A549 (cell line): ENCODE results near the gene UST. TPM values are rescaled to one million over a fixed set of nuclear protein-coding genes. Genes with fewer than 3 reads are reported as not detected.

ENCODE experiments used
- ATAC-seq, 2 experiments: fragments of 200-7000 bp in 1 of 2; fragments of >200 bp in 1 of 2; cut with Nextera tagmentation in 1 of 2; cut with Tn5 transposase in 1 of 2; 3 replicates each; pipeline versions ENCODE4 v1.8.0 to v1.9.1; 2018 to 2020; ENCODE audit warnings: mild to moderate bottlenecking in 1 of 2, moderate library complexity in 1 of 2
- CTCF ChIA-PET: fragments of 300-600 bp; sonication (Branson Sonifier 250); formaldehyde crosslinking; extraction: SDS; loops from one replicate; lab custom pipeline; 2021; ENCODE audit warnings: antibody characterized with exemption, inconsistent platforms; lab: Yijun Ruan, JAX
- POLR2A ChIA-PET: fragments of 350-600 bp; formaldehyde crosslinking; extraction: SDS; loops from one replicate; lab custom pipeline; 2021; ENCODE audit warnings: antibody characterized with exemption, inconsistent platforms; lab: Yijun Ruan, JAX
- DNase-seq, 2 experiments: peaks; one replicate each; pipeline versions ENCODE4 v3.0.0 to v3.0.0-alpha.2; 2011 to 2016; ENCODE audit warnings: low read depth in 1 of 2, low spot score in 1 of 2
- FAIRE-seq: peaks from 2 replicates; lab custom pipeline; 2011; peaks lifted over from hg19 to GRCh38; lab: Jason Lieb, UNC
- H3K27ac ChIP-seq, 2 experiments: fragments of >200 bp; sonication (Bioruptor Twin); formaldehyde crosslinking; 3 replicates each; pipeline ENCODE4 v1.5.1; 2016 to 2017
- H3K4me1 ChIP-seq: fragments of >200 bp; sonication (Bioruptor Twin); formaldehyde crosslinking; 3 replicates; pipeline ENCODE4 v1.6.1; 2016
- H3K4me2 ChIP-seq: fragments of >200 bp; sonication (Bioruptor Twin); formaldehyde crosslinking; 3 replicates; pipeline ENCODE4 v1.6.1; 2016
- H3K4me3 ChIP-seq: fragments of >200 bp; sonication (Bioruptor Twin); formaldehyde crosslinking; 3 replicates; pipeline ENCODE4 v1.5.1; 2016
- H3K9me3 ChIP-seq: fragments of >200 bp; sonication (Bioruptor Twin); formaldehyde crosslinking; 3 replicates; pipeline ENCODE4 v1.6.1; 2016
- BCL3 ChIP-seq: fragments of >200 bp; sonication (Bioruptor Twin); formaldehyde crosslinking; IDR thresholded peaks from 3 replicates; pipeline ENCODE4 v1.6.1; 2016
- CHD2 ChIP-seq: fragments of 150-350 bp; IDR thresholded peaks from 2 replicates; pipeline ENCODE4 v1.6.1; 2014; ENCODE audit warnings: low read length; ENCODE audit not compliant: partially characterized antibody
- CHD4 ChIP-seq: fragments of 200-600 bp; sonication (generic); IDR thresholded peaks from 2 replicates; pipeline ENCODE4 v1.6.1; 2016; ENCODE audit warnings: antibody characterized with exemption, mild to moderate bottlenecking, borderline replicate concordance
- CTCF ChIP-seq: fragments of >200 bp; sonication (Bioruptor Twin); formaldehyde crosslinking; IDR thresholded peaks from 3 replicates; pipeline ENCODE4 v1.5.1; 2016
- EHMT2 ChIP-seq: fragments of 200-600 bp; sonication (generic); IDR thresholded peaks from 2 replicates; pipeline ENCODE4 v1.6.1; 2016; ENCODE audit warnings: antibody characterized with exemption, low read depth, mild to moderate bottlenecking, moderate library complexity
- EP300 ChIP-seq, 2 experiments: fragments of >200 bp; sonication (Bioruptor Twin); formaldehyde crosslinking; IDR thresholded peaks; 2 replicates in 1 of 2; 3 replicates in 1 of 2; pipeline ENCODE4 v1.6.1; 2016 to 2017
- FOXS1 ChIP-seq: fragments of 250-450 bp; sonication (Bioruptor Pico); IDR thresholded peaks from 2 replicates; pipeline ENCODE4 v1.5.0; 2020; ENCODE audit warnings: mild to moderate bottlenecking, moderate library complexity
- GATA3 ChIP-seq: IDR thresholded peaks from 2 replicates; pipeline ENCODE4 v1.6.1; 2012; ENCODE audit warnings: borderline replicate concordance
- HDAC2 ChIP-seq: fragments of 200-600 bp; sonication (generic); IDR thresholded peaks from 2 replicates; pipeline ENCODE4 v1.6.1; 2016
- HOXA7 ChIP-seq: fragments of 250-450 bp; sonication (Bioruptor Pico); IDR thresholded peaks from 2 replicates; pipeline ENCODE4 v1.5.0; 2020; ENCODE audit warnings: mild to moderate bottlenecking, moderate library complexity
- HOXB13 ChIP-seq: fragments of 250-450 bp; sonication (Bioruptor Pico); IDR thresholded peaks from 2 replicates; pipeline ENCODE4 v1.5.0; 2020; ENCODE audit warnings: low read depth, mild to moderate bottlenecking, moderate library complexity
- HOXB5 ChIP-seq: fragments of 250-450 bp; sonication (Bioruptor Pico); IDR thresholded peaks from 2 replicates; pipeline ENCODE4 v1.5.0; 2020; ENCODE audit warnings: mild to moderate bottlenecking, moderate library complexity
- KDM1A ChIP-seq: fragments of 200-600 bp; sonication (generic); IDR thresholded peaks from 2 replicates; pipeline ENCODE4 v1.6.1; 2016; ENCODE audit warnings: low read depth, mild to moderate bottlenecking
- MAFK ChIP-seq: fragments of 450-650 bp; IDR thresholded peaks from 2 replicates; pipeline ENCODE4 v1.6.1; 2014; ENCODE audit not compliant: partially characterized antibody
- MAZ ChIP-seq: fragments of 150-350 bp; IDR thresholded peaks from 2 replicates; pipeline ENCODE4 v1.6.1; 2014; ENCODE audit warnings: antibody characterized with exemption, low read depth, low read length, borderline replicate concordance
- NPAS2 ChIP-seq: fragments of 250-450 bp; sonication (Bioruptor Pico); IDR thresholded peaks from 2 replicates; pipeline ENCODE4 v1.8.0; 2022; ENCODE audit warnings: mild to moderate bottlenecking, moderate library complexity, borderline replicate concordance
- NR3C1 ChIP-seq: fragments of >200 bp; sonication (Bioruptor Twin); formaldehyde crosslinking; IDR thresholded peaks from 3 replicates; pipeline ENCODE4 v1.6.1; 2017
- PHF8 ChIP-seq: fragments of 200-600 bp; sonication (generic); IDR thresholded peaks from 2 replicates; pipeline ENCODE4 v1.6.1; 2016; ENCODE audit warnings: low read depth, mild to moderate bottlenecking, antibody characterized with exemption, moderate library complexity, borderline replicate concordance
- POLR2A ChIP-seq: IDR thresholded peaks from 2 replicates; pipeline ENCODE4 v1.6.1; 2012; ENCODE audit warnings: mild to moderate bottlenecking, low read length
- RAD21 ChIP-seq, 2 experiments: fragments of >200 bp in 1 of 2; sonication (Bioruptor Twin) in 1 of 2; formaldehyde crosslinking in 1 of 2; IDR thresholded peaks in 1 of 2; conservative IDR thresholded peaks in 1 of 2; 2 replicates in 1 of 2; 3 replicates in 1 of 2; pipeline ENCODE4 v1.6.1; 2012 to 2018; ENCODE audit warnings: inconsistent platforms in 1 of 2
- REST ChIP-seq: fragments of 200-600 bp; sonication (generic); IDR thresholded peaks from 2 replicates; pipeline ENCODE4 v1.6.1; 2016; ENCODE audit warnings: antibody characterized with exemption, mild to moderate bottlenecking, moderate library complexity
- RFX5 ChIP-seq: fragments of 450-650 bp; IDR thresholded peaks from 2 replicates; pipeline ENCODE4 v1.7.1; 2014; ENCODE audit warnings: antibody characterized with exemption, mild to moderate bottlenecking, moderate library complexity
- TP53 ChIP-seq: fragments of 250-450 bp; sonication (Bioruptor Pico); IDR thresholded peaks from 2 replicates; pipeline ENCODE4 v1.5.0; 2021; ENCODE audit warnings: mild to moderate bottlenecking, moderate library complexity
- USF2 ChIP-seq: fragments of 450-650 bp; IDR thresholded peaks from 2 replicates; pipeline ENCODE4 v1.6.1; 2014; ENCODE audit warnings: antibody characterized with exemption
- ZFP36 ChIP-seq: fragments of 450-650 bp; IDR thresholded peaks from 2 replicates; pipeline ENCODE4 v1.6.1; 2014; ENCODE audit warnings: borderline replicate concordance; ENCODE audit not compliant: partially characterized antibody
- ZNF302 ChIP-seq: fragments of 250-450 bp; sonication (Bioruptor Pico); IDR thresholded peaks from 2 replicates; pipeline ENCODE4 v1.9.0; 2021; ENCODE audit warnings: inconsistent platforms, mild to moderate bottlenecking, moderate library complexity
- WGBS: methylation state at CpG from one replicate; pipeline ENCODE4 v1.1.6; 2017; ENCODE audit errors: missing lambda C conversion rate; 5-methylcytosine and 5-hydroxymethylcytosine counted together
- polyA plus RNA-seq, 4 experiments: library from polyadenylated mRNA; depleted of rRNA in 3 of 4; stranded (reverse); fragments of >200 nt; fragmentation: RNase III in 1 of 4; extraction: RNeasy Plus Mini Kit Qiagen cat#74134 plus additional on column Dnase treatment in 1 of 4; gene quantifications; 2 replicates in 3 of 4; 3 replicates in 1 of 4; pipeline ENCODE4 v1.2.3, GENCODE V29; 2011 to 2017

UST gene
- polyA plus RNA-seq, 2 of the 4 experiments (the other 2 are of a cell fraction), result 0.54 to 1.7 TPM

- ChIA-PET POLR2A (no interaction called here), CTCF (interaction anchor here (0.6 to 0.9 kb wide), 2 partner anchors 28 to 565 kb away, joined by 3 read pairs; no protein-coding TSS in a partner anchor)
- no peak for ATAC-seq
- H3K4me3 ChIP-seq, result no peak overlapping the region
- WGBS, result 39% methylated on average over 5 of the region's 5 CpGs
- TF ChIP-seq HDAC2 (no peak), RFX5 (no peak), RAD21 (conservative IDR thresholded peaks at IDR 0.05 in 1 of 2, IDR thresholded peaks at IDR 0.05 in 1 of 2) (no peak), REST (no peak)
- no peaks in the 10 kb centered on the region for H3K9me3 ChIP-seq
- no peak overlapping the region for H3K27ac ChIP-seq
- peaks cover 12% of the 10 kb centered on the region; the same call in 1 of the 3 replicates for H3K4me1 ChIP-seq
- no peak for DNase-seq
- no peak for FAIRE-seq
- H3K4me2 ChIP-seq, result no peak overlapping the region
Measured at GRCh38 chr6:148866657-148867268, 119.9 kb downstream of the UST start.

GRCh38 chr6:148867862-148868261, 121.0 kb downstream of the UST start:
- Histone ChIP-seq H3K9me3 (no peaks in the 10 kb centered on the region), H3K27ac (no peak overlapping the region), H3K4me2 (no peak overlapping the region), H3K4me1 (peaks cover 12% of the 10 kb centered on the region; the same call in 1 of the 3 replicates), H3K4me3 (no peak overlapping the region)
- FAIRE-seq (no peak), DNase-seq (no peak), ATAC-seq (no peak)
- CTCF ChIA-PET, result no interaction called here
- TF ChIP-seq CTCF (no peak), NPAS2 (CRISPR knock-in tag) (no peak), MAZ (no peak), GATA3 (no peak), CHD4 (no peak), BCL3 (no peak), CHD2 (no peak), HOXB13 (CRISPR knock-in tag) (no peak), HDAC2 (no peak), MAFK (no peak)
- POLR2A ChIA-PET, result no interaction called here

- 42% methylated on average over 5 of the region's 5 CpGs for WGBS
- ATAC-seq (no peak), DNase-seq (no peak), FAIRE-seq (no peak)
- peaks cover 12% of the 10 kb centered on the region; the same call in 1 of the 3 replicates for H3K4me1 ChIP-seq
- H3K27ac ChIP-seq, result no peak overlapping the region
- POLR2A ChIA-PET, result no interaction called here
- no peak overlapping the region for H3K4me2 ChIP-seq
- H3K4me3 ChIP-seq, result no peak overlapping the region
- CTCF ChIA-PET, result no interaction called here
- H3K9me3 ChIP-seq, result no peaks in the 10 kb centered on the region
- TF ChIP-seq FOXS1 (CRISPR knock-in tag), result no peak
- TF ChIP-seq HOXA7 (CRISPR knock-in tag), result no peak
- no peak for TF ChIP-seq RAD21 (conservative IDR thresholded peaks at IDR 0.05 in 1 of 2, IDR thresholded peaks at IDR 0.05 in 1 of 2)
- no peak for TF ChIP-seq KDM1A
- TF ChIP-seq HOXB5, result no peak
- no peak for TF ChIP-seq NR3C1
- no peak for TF ChIP-seq MAFK
- no peak for TF ChIP-seq PHF8
- TF ChIP-seq GATA3, result no peak
- TF ChIP-seq TP53 (CRISPR knock-in tag), result no peak
- no peak for TF ChIP-seq USF2
- TF ChIP-seq ZFP36, result no peak
- TF ChIP-seq POLR2A, result no peak
- no peak for TF ChIP-seq EP300 (IDR thresholded peaks at IDR 0.05)
- TF ChIP-seq ZNF302 (CRISPR knock-in tag), result no peak
- TF ChIP-seq EHMT2, result no peak
- no peak for TF ChIP-seq CHD2
Measured at GRCh38 chr6:148868314-148868713, 121.5 kb downstream of the UST start.
